Panc1 (cell line): ENCODE measurements around the gene GJD4. TPM values are rescaled to one million over a fixed set of nuclear protein-coding genes. Genes with fewer than 3 reads are reported as not detected.
A peak's percentile ranks its signal among the peaks of the same experiment; 100 is the strongest.

Experiments used
- ATAC-seq: fragments of 200-7000 bp; cut with Tn5 transposase; 2 replicates; pipeline ENCODE4 v1.9.1; 2020; ENCODE audit warnings: mild to moderate bottlenecking, moderate library complexity
- BruUV-seq: library from RNA; stranded (reverse); fragments of 400-500 nt; replicated peaks from 2 replicates; lab custom pipeline; 2021; lab: Mats Ljungman, UMichigan
- CTCF ChIA-PET: fragments of 300-600 bp; sonication (Branson Sonifier 250); formaldehyde crosslinking; loops from one replicate; lab custom pipeline; 2022; ENCODE audit warnings: antibody characterized with exemption; lab: Charles Lee
- POLR2A ChIA-PET: fragments of 300-600 bp; sonication (Branson Sonifier 250); formaldehyde crosslinking; loops from one replicate; lab custom pipeline; 2022; ENCODE audit warnings: antibody characterized with exemption; lab: Charles Lee
- DNase-seq: peaks from one replicate; pipeline ENCODE4 v3.0.0-alpha.2; 2010; ENCODE audit warnings: low read depth, low spot score
- H3K27ac ChIP-seq: 2 replicates; pipeline ENCODE4 v1.5.1; 2011; ENCODE audit warnings: mild to moderate bottlenecking, low read length, inconsistent platforms
- H3K27me3 ChIP-seq: fragments of 200-500 bp; sonication (Bioruptor generic); 2 replicates; pipeline ENCODE4 v1.6.0; 2014; ENCODE audit warnings: low read length, inconsistent platforms; ENCODE audit not compliant: control insufficient read depth, insufficient read depth
- H3K36me3 ChIP-seq: fragments of 200-500 bp; sonication (Bioruptor generic); 2 replicates; pipeline ENCODE4 v1.5.1; 2014; ENCODE audit warnings: inconsistent platforms, mild to moderate bottlenecking, low read length, moderate library complexity; ENCODE audit not compliant: control insufficient read depth, insufficient read depth
- H3K4me1 ChIP-seq: 2 replicates; pipeline ENCODE4 v1.5.1; 2011; ENCODE audit warnings: inconsistent platforms, mild to moderate bottlenecking, low read length, moderate library complexity; ENCODE audit not compliant: control insufficient read depth, insufficient read depth
- H3K4me3 ChIP-seq, 2 experiments: 2 replicates each; pipeline ENCODE4 v1.5.1; 2011 to 2012; ENCODE audit warnings: low read depth in 2 of 2, low read length in 2 of 2, mild to moderate bottlenecking in 2 of 2, inconsistent platforms in 1 of 2, moderate library complexity in 1 of 2
- H3K9me3 ChIP-seq: fragments of 200-500 bp; sonication (Bioruptor generic); 2 replicates; pipeline ENCODE4 v1.5.1; 2014; ENCODE audit warnings: low read depth, mild to moderate bottlenecking, inconsistent platforms, low read length, moderate library complexity; ENCODE audit not compliant: control insufficient read depth, insufficient read depth
- POLR2AphosphoS5 ChIP-seq: IDR thresholded peaks from 2 replicates; pipeline ENCODE4 v1.6.1; 2012; ENCODE audit warnings: mild to moderate bottlenecking, low read depth, low read length, moderate library complexity
- SIN3A ChIP-seq: IDR thresholded peaks from 2 replicates; pipeline ENCODE4 v1.6.1; 2012; ENCODE audit warnings: low read depth, mild to moderate bottlenecking, low read length, moderate library complexity, borderline replicate concordance; ENCODE audit not compliant: insufficient read depth
- TCF7L2 ChIP-seq: IDR thresholded peaks from 2 replicates; pipeline ENCODE4 v1.6.1; 2011; ENCODE audit warnings: mild to moderate bottlenecking, low read depth, low read length, inconsistent platforms
- in situ Hi-C: cut with HindIII; loops from 2 replicates; pipeline ENCODE4 v1.10.0; 2016; ENCODE audit warnings: low sequenced_read_pairs, low pct_unique_long_range_greater_than_20kb
- intact Hi-C: fragments of 100-400 bp; cut with micrococcal nuclease; formaldehyde crosslinking; loops from one replicate; pipeline ENCODE4 v1.10.0; 2022; ENCODE audit not compliant: unreplicated experiment
- total RNA-seq: library from RNA; stranded (reverse); gene quantifications from one replicate; pipeline ENCODE4 v1.2.1, GENCODE V29; 2021; ENCODE audit not compliant: unreplicated experiment
- TF ChIP-seq, protein P1 (sequence below): fragments of 450-650 bp; IDR thresholded peaks from 2 replicates; pipeline ENCODE4 v1.5.1; 2017; ENCODE audit warnings: mild to moderate bottlenecking
- TF ChIP-seq, protein P2 (sequence below), 2 experiments: IDR thresholded peaks; 2 replicates each; pipeline ENCODE4 v1.6.1; 2011 to 2012; ENCODE audit warnings: low read depth in 2 of 2, control low read depth in 1 of 2, low read length in 1 of 2, mild to moderate bottlenecking in 1 of 2, moderate library complexity in 1 of 2; ENCODE audit not compliant: insufficient read depth in 1 of 2

GJD4 gene
- total RNA-seq, 1 experiment from 2014 or later = not detected

DNA sequence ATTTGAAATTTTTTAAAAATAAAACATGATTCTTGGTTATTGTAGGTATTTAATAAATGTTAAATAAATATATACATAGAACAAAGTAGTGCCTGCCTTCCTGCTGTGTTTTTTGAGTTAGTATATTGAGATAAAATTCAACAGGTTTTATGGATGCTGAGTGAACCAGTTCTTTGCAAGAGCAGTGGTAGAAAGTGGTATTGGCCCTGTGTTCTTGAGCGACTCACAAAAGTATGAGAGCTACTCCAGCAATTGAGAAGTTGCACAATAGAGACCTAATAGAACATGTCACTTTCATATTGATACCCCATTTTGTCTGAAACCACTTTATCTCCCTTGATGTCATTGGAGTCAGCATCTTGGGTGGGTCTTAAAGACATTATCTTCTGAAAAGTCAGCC is 32.6 kb upstream of the GJD4 start:
- intact Hi-C loops = no loop called here
- ChIA-PET POLR2A (interaction anchor here (0.5 kb wide), 1 partner anchor 38 kb away, joined by 4 read pairs; no protein-coding TSS in a partner anchor), CTCF (no interaction called here)

DNA sequence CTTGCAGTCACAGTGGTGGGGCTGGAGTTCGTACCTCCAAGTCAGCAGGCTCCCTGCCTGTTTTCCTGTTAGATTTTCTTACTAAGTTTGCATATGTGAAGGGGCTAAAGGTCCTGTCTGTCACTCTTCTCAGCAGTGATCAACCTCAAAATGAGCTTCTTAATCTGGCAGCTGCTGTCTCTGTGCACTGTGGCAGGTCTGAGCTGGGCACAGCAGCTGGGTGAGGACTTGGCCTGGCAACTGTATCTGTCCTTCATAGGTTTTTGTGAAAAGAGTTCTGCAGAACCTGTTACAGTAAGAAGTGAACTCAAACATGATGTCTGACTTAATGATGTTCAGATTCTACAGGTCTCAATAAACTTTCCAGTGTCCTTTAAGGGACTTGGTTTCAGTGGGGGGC is 31.3 kb upstream of the GJD4 start:
- Histone ChIP-seq H3K27ac (no peak overlapping the region), H3K27me3 (no peaks in the 10 kb centered on the region), H3K36me3 (no peaks in the 10 kb centered on the region; the same call in 1 of the 2 replicates), H3K4me3 (no peak overlapping the region), H3K4me1 (no peaks in the 10 kb centered on the region), H3K9me3 (no peaks in the 10 kb centered on the region)
- CTCF ChIA-PET = interaction anchor here (0.6 kb wide), 1 partner anchor 840 kb away, joined by 12 read pairs; no protein-coding TSS in a partner anchor
- POLR2A ChIA-PET = no interaction called here
- no TSS peak for BruUV-seq
- in situ Hi-C loops (no loop called here), intact Hi-C loops (no loop called here)
- ATAC-seq (no peak), DNase-seq (no peak)
- no peak for TF ChIP-seq TCF7L2

More for the DNA sequence above, 32.6 kb upstream of the GJD4 start:
- no peaks in the 10 kb centered on the region for H3K27me3 ChIP-seq
- TF ChIP-seq SIN3A = no peak
- TF ChIP-seq, protein P1, sequence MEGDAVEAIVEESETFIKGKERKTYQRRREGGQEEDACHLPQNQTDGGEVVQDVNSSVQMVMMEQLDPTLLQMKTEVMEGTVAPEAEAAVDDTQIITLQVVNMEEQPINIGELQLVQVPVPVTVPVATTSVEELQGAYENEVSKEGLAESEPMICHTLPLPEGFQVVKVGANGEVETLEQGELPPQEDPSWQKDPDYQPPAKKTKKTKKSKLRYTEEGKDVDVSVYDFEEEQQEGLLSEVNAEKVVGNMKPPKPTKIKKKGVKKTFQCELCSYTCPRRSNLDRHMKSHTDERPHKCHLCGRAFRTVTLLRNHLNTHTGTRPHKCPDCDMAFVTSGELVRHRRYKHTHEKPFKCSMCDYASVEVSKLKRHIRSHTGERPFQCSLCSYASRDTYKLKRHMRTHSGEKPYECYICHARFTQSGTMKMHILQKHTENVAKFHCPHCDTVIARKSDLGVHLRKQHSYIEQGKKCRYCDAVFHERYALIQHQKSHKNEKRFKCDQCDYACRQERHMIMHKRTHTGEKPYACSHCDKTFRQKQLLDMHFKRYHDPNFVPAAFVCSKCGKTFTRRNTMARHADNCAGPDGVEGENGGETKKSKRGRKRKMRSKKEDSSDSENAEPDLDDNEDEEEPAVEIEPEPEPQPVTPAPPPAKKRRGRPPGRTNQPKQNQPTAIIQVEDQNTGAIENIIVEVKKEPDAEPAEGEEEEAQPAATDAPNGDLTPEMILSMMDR = no peak
- no peak for TF ChIP-seq POLR2AphosphoS5
- TF ChIP-seq, protein P2, sequence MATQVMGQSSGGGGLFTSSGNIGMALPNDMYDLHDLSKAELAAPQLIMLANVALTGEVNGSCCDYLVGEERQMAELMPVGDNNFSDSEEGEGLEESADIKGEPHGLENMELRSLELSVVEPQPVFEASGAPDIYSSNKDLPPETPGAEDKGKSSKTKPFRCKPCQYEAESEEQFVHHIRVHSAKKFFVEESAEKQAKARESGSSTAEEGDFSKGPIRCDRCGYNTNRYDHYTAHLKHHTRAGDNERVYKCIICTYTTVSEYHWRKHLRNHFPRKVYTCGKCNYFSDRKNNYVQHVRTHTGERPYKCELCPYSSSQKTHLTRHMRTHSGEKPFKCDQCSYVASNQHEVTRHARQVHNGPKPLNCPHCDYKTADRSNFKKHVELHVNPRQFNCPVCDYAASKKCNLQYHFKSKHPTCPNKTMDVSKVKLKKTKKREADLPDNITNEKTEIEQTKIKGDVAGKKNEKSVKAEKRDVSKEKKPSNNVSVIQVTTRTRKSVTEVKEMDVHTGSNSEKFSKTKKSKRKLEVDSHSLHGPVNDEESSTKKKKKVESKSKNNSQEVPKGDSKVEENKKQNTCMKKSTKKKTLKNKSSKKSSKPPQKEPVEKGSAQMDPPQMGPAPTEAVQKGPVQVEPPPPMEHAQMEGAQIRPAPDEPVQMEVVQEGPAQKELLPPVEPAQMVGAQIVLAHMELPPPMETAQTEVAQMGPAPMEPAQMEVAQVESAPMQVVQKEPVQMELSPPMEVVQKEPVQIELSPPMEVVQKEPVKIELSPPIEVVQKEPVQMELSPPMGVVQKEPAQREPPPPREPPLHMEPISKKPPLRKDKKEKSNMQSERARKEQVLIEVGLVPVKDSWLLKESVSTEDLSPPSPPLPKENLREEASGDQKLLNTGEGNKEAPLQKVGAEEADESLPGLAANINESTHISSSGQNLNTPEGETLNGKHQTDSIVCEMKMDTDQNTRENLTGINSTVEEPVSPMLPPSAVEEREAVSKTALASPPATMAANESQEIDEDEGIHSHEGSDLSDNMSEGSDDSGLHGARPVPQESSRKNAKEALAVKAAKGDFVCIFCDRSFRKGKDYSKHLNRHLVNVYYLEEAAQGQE (IDR thresholded peaks at IDR 0.05; ENCODE audit: insufficient read depth in 1 of 2, low read depth in 2 of 2, low read length in 1 of 2) = no peak
- no peaks in the 10 kb centered on the region; the same call in 1 of the 2 replicates for H3K36me3 ChIP-seq
- BruUV-seq = no TSS peak
- no peaks in the 10 kb centered on the region for H3K4me1 ChIP-seq
- in situ Hi-C loops = no loop called here
- DNase-seq = no peak
- H3K27ac ChIP-seq = no peak overlapping the region
- H3K9me3 ChIP-seq = no peaks in the 10 kb centered on the region
- no peak for ATAC-seq
- no peak overlapping the region for H3K4me3 ChIP-seq

DNA sequence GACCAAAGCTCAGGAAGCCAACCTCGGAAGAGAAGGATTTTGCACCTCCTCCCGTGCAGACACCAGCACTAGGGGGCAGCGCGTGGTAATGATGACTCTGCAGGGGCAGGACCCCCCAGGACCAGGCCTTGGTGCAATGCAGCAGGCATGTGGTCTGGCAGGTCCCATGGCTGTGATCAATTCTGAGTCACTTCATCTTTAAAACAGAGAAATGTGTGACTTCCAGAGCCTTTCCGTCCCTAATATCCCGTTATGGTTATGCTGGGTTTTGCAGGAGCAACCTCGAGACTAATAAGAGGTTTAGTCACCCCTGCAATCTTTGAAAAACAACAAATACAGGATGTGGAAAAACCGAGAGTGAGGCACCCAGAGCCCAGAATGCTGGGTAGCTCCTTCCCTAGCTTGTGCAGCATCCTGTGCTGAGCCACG is 30.2 kb upstream of the GJD4 start:
- Histone ChIP-seq H3K36me3 (no peaks in the 10 kb centered on the region; the same call in 1 of the 2 replicates), H3K27ac (no peak overlapping the region), H3K4me3 (no peak overlapping the region), H3K27me3 (no peaks in the 10 kb centered on the region), H3K9me3 (no peaks in the 10 kb centered on the region), H3K4me1 (no peaks in the 10 kb centered on the region)
- in situ Hi-C loops = no loop called here
- POLR2A ChIA-PET = no interaction called here
- intact Hi-C loops = no loop called here
- no TSS peak for BruUV-seq
- no peak for DNase-seq
- no peak for ATAC-seq
- CTCF ChIA-PET = interaction anchor here (0.7 kb wide), 1 partner anchor 379 kb away, joined by 4 read pairs; no protein-coding TSS in a partner anchor
- TF ChIP-seq, protein P2 (IDR thresholded peaks at IDR 0.05; ENCODE audit: insufficient read depth in 1 of 2, low read depth in 2 of 2, low read length in 1 of 2) = no peak
- TF ChIP-seq, protein P1 = peak; percentile 30; the same call in 1 of the 2 replicates
